GM12872 (cell line): ENCODE measurements around the gene TMEM52.

Experiments
- TF ChIP-seq, protein P1 (sequence below): IDR thresholded peaks from 3 replicates; pipeline ENCODE4 v1.5.1; 2011; ENCODE audit warnings: low read depth, mild to moderate bottlenecking, low read length, moderate library complexity; ENCODE audit not compliant: insufficient read depth

Gene TMEM52

GRCh38 chr1:1918901-1919303 lies at the start of gene TMEM52:
Gene TMEM52, minus strand, starts transcription at chr1:1919279. Its CDS starts 14 bp downstream, at chr1:1919265.
- TF ChIP-seq, protein P1, sequence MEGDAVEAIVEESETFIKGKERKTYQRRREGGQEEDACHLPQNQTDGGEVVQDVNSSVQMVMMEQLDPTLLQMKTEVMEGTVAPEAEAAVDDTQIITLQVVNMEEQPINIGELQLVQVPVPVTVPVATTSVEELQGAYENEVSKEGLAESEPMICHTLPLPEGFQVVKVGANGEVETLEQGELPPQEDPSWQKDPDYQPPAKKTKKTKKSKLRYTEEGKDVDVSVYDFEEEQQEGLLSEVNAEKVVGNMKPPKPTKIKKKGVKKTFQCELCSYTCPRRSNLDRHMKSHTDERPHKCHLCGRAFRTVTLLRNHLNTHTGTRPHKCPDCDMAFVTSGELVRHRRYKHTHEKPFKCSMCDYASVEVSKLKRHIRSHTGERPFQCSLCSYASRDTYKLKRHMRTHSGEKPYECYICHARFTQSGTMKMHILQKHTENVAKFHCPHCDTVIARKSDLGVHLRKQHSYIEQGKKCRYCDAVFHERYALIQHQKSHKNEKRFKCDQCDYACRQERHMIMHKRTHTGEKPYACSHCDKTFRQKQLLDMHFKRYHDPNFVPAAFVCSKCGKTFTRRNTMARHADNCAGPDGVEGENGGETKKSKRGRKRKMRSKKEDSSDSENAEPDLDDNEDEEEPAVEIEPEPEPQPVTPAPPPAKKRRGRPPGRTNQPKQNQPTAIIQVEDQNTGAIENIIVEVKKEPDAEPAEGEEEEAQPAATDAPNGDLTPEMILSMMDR, result no peak

DNA sequence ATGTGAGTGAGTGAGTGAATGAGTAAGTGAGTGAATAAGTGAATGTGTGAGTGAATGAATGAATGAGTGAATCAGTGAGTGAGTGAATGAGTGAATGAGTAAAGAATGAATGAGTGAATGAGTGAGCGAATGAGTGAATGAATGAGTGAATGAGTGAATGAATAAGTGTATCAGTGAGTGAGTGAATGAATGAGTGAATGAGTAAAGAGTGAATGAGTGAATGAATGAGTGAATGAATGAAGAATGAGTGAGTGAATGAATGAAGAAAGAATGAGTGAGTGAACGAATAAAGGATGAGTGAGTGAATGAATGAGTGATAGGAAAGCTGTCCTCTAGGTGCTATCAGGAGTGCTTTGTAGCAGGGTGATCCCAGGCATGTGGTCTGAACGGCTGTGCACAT lies 48.8 kb upstream of the TMEM52 start:
- TF ChIP-seq, protein P1, result no peak

- TF ChIP-seq, protein P1, result no peak
Observed at GRCh38 chr1:1967151-1967550, 48.1 kb upstream of the TMEM52 start.

DNA sequence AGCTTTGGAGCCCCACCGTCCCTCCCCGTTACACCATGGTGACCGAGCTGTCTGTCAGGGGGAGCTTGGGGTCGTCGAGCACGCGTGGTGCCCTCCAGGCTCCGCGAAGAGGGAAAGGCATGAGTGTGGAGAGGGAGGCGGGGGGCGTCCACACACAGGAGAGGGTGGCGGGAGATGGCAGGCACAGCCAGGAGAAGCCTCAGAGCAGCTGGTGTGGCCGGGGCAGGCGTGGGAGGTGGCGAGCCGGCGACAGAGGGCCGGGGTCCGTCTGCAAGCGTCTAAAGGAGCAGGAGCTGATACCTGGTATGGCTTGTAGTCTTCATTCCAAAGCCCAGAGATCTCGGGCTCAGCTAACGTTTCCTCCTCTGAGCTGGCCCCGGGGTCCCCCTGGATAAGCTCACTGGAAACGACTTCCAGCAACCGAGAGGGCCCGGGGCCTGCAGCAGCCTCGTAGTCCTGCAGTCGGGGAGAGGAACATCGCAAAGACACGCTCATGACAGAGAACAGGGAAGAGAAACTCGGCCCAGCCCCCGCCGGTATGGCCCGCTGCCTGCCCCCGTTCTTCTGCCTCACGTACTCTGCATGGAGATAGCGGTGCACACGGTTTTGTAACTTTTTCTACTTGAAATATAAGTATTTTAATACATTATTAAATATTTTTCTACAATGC lies 47.1 kb upstream of the TMEM52 start:
- TF ChIP-seq, protein P1, result no peak

- TF ChIP-seq, protein P1, result no peak
Observed at GRCh38 chr1:1965546-1965945, 46.5 kb upstream of the TMEM52 start.

GRCh38 chr1:1964811-1965210 lies 45.7 kb upstream of the TMEM52 start:
- TF ChIP-seq, protein P1, result no peak

GRCh38 chr1:1963570-1963969 lies 44.5 kb upstream of the TMEM52 start:
- TF ChIP-seq, protein P1, result no peak

- TF ChIP-seq, protein P1, result no peak
Observed at GRCh38 chr1:1962752-1963151, 43.7 kb upstream of the TMEM52 start.
